ENCODE results near the gene SNTB2.

Gene SNTB2

GRCh38 chr16:69349536-69349935, 162.6 kb downstream of the SNTB2 start:
- DNase-seq, result no peak

GRCh38 chr16:69350536-69351133, 163.7 kb downstream of the SNTB2 start:
- DNase-seq, result no peak

- no peak for DNase-seq
These were observed 164.5 kb downstream of the SNTB2 start, which contains the start of gene TMED6 for GRCh38 chr16:69351309-69352027. TMED6 (minus strand) TSS chr16:69351786; CDS start chr16:69351753, 33 bp downstream.

Measured in NCI-H2107 (cell line).